GM04504 (cell line): ENCODE measurements around the gene SLCO4A1.

ENCODE experiments used
- DNase-seq: peaks from one replicate; pipeline ENCODE4 v3.0.0-alpha.2; 2012; ENCODE audit warnings: low read depth

SLCO4A1 gene

GRCh38 chr20:62702895-62703852, 60.9 kb downstream of the SLCO4A1 start:
- DNase-seq = peak; percentile 85

DNA sequence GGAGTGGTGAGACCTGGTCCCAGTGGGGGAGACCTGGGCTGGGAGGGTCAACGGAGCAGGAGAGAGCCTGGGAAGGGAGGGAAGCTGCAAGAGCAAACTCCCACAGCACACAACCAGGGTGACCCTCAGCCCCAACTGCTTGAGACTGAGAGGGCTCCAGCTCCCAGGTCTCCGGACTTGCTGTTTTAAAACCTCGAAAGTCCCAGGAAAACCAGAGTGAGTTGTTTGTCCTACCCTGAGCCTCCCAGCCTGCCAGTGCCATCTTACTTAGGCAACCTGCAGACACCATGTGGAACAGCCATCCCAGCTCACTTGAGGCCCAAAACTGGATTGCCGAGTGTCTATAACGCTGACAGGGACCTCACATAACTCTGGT, 61.5 kb downstream of the SLCO4A1 start:
- DNase-seq = no peak

- peak; percentile 88 for DNase-seq
Measured at GRCh38 chr20:62704341-62704948, 62.1 kb downstream of the SLCO4A1 start.

- no peak for DNase-seq
Measured at GRCh38 chr20:62705627-62706026, 63.3 kb downstream of the SLCO4A1 start.

- no peak for DNase-seq
Measured at GRCh38 chr20:62706344-62706743, 64.0 kb downstream of the SLCO4A1 start.

DNA sequence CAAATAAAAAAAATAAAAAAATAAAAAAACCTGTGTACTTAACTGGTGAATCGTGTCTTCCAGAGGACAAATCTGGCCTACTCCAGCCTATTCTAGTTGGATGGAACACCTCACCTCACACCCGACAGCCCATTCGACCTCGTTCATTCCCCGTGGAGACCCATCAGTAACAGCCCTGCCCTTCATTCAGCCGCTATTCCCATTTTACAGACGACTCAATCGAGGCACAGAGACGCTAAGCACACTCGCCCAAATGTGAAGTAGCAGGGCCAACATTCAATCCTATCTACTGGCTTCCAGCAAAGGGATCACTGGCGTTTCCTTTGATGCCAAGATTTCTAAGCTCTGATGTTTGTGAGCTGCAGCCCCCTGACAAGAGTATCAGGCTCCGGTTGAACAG, 64.6 kb downstream of the SLCO4A1 start:
- DNase-seq = no peak

GRCh38 chr20:62707276-62707920, 65.1 kb downstream of the SLCO4A1 start:
- DNase-seq = no peak

GRCh38 chr20:62707921-62708521, 65.7 kb downstream of the SLCO4A1 start:
- no peak for DNase-seq

GRCh38 chr20:62708591-62709536, 66.6 kb downstream of the SLCO4A1 start, which contains the start of gene NTSR1:
Gene NTSR1, plus strand, starts transcription at chr20:62708836. Its CDS starts 372 bp downstream, at chr20:62709208.
- no peak for DNase-seq

DNA sequence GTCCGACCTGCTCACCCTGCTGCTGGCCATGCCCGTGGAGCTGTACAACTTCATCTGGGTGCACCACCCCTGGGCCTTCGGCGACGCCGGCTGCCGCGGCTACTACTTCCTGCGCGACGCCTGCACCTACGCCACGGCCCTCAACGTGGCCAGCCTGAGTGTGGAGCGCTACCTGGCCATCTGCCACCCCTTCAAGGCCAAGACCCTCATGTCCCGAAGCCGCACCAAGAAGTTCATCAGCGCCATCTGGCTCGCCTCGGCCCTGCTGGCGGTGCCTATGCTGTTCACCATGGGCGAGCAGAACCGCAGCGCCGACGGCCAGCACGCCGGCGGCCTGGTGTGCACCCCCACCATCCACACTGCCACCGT, 67.2 kb downstream of the SLCO4A1 start:
- DNase-seq = no peak

DNA sequence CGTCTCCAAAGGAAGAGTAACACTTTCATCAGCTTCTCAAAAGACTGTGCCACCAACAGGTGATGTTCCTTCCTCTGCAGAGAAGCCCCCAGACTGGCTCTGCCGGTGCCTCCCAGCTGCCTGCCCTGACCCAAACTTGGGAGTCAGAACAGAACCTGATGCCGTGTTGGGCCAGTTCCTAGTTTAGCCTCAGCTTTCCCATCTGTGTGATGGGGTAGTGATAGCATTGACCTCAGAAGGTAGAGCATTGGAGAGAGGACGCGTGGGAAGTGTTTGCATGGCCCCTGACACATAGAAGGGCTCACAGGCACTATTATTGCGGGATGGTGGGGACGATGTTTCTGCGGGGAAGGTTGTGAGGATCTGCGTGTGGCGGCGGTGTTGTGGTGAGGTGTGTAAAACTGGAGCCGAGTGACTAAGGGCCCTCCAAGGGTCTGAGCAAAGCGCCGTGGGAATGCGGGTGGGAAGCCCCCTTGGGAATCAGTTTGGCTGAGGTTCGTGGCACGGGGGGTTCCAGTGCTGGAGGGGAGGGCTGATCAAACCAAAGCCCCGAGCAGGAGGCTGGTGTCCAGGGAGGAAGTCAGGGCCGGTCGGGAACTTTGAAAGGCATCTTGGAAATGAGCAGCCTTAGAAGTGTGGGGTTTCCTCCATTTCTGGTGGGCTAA, 68.0 kb downstream of the SLCO4A1 start:
- no peak for DNase-seq

- DNase-seq = no peak
Measured at GRCh38 chr20:62710886-62711702, 68.8 kb downstream of the SLCO4A1 start.

DNA sequence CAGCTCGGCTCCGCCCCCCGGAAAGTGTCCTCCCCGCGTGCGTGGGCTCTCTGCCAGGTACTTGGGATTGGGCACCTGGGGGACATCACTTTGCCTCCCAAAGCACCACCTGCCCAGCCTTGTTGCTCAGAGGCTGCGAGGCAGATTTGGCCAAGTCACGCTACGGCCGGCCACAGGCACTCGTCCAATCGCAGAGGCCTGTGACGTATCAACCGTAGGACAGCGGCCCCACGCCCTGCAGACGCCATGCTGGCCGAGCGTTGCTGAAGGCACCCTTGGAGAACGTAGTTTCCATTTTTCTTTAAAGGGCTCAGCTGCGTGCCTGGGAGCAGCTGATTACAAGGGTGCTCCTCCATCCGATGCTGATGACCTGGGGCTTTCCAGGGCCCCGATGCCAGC, 69.4 kb downstream of the SLCO4A1 start:
- no peak for DNase-seq

- DNase-seq = no peak
Measured at GRCh38 chr20:62712606-62713005, 70.3 kb downstream of the SLCO4A1 start.

DNA sequence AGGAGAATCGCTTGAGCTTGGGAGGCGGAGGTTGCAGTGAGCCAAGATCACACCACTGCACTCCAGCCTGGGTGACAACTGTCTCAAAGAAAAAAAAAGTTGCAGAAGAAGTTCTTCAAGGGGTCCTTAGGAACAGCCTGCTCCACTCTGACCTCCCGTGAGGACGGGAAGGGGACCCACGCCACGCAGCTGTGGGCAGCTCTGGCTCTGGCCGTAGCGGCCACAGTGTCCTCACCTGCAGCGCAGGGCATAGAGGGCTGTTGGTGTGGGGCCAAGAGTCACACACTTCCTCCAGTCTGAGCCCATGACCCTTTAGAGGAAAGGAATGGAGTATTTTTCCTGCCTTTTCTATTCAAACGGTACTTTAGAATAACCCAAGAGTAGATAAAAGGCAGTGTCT, 71.7 kb downstream of the SLCO4A1 start:
- DNase-seq = no peak

GRCh38 chr20:62714799-62715198, 72.5 kb downstream of the SLCO4A1 start:
- DNase-seq = no peak

DNA sequence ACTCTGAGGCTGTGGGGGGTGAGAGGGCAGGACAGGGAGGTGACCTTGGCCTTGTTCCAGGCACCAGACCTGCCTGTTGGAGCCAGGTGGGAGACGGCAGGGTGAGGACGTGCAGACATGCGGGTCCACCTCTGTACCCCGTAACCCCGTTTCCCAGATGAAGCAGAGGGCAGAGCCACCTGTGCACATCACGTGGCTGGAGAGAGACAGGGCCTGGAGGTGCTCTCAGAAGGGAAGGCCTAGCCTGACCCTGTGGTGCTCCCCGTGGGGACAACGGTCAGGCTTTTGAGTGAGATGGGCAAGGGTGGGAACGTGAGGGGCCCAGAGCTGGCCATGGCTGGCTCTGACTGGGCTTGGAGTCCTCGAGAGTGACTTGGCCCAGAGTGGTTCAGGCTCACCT, 72.9 kb downstream of the SLCO4A1 start:
- no peak for DNase-seq

DNA sequence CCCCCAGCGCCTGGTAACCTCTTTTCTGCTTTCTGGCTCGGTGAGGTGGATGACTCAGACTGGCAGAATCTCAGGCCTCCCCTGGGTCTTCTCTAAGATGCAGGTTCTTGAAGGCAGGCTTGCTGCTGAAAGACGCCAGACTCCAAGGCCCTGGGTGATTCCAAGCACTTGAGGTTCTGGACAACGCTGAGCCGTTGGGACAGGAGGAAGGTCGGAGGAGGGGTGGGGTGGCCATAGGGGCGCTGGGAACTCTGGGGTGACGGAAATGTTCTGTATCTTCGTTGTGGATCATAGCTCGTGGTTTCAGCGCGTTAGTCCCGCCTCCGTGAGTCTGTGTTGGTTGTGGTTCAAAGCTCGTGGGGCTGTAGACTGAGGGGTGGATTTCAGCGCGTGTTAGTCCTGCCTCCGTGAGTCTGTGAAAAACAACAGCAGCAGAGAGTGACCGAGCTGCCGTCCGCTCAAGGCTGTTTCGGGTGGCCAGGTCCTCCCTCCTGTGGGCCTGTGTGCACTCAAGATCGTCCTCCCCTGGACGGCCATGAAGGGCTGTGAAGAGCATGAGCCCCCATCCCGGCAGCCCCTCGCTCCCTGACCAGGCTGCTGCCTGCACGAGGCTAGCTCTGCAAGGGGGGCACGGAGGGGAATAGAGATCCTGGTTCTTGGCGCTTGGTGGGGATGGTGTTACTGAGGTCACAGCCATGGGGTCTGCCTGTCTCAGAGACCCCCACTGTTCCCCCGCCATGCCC, 74.1 kb downstream of the SLCO4A1 start:
- no peak for DNase-seq

DNA sequence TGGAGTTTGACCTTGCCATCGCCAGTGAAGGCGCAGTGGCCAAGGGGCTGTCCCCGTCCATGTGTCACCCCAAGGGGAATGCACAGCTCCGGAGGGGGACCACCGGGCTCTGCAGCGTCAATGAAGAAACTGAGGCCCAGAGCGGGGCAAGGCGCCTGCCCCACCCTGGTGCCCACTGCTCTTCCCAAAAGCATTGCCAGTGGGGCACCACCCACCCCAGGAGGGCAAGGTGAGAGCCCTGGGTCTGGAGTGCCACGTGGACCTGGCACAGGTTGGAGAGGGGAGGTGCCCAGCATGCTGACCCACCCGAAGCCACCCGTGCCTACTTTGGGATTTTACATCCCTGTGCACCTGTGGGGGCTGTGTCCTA, 74.6 kb downstream of the SLCO4A1 start:
- DNase-seq = no peak
